Tibial artery (tissue), 4 donors: ENCODE measurements around the gene STK16.
A peak's percentile ranks its signal among the peaks of the same experiment; 100 is the strongest.

Experiments
- DNase-seq, 2 donors: peaks; one replicate each; pipeline ENCODE4 v3.0.0-alpha.2; 2019
- H3K27ac ChIP-seq, 2 donors: fragments of 200-600 bp; sonication (generic) in 1 of 2; 1 replicate in 1 of 2; 2 replicates in 1 of 2; pipeline ENCODE4 v1.5.1; 2018 to 2019; ENCODE audit warnings: mild to moderate bottlenecking in 1 of 2
- H3K27me3 ChIP-seq, 2 donors: fragments of 200-600 bp; sonication (generic) in 1 of 2; one replicate each; pipeline versions ENCODE4 v1.5.1 to v1.6.0; 2016 to 2019
- H3K36me3 ChIP-seq, 3 donors: fragments of 200-600 bp; sonication (generic) in 2 of 3; one replicate each; pipeline ENCODE4 v1.5.1; 2016 to 2019; ENCODE audit warnings: mild to moderate bottlenecking in 2 of 3
- H3K4me1 ChIP-seq, 4 donors: fragments of 200-600 bp; sonication (generic) in 2 of 4; 1 replicate in 3 of 4; 2 replicates in 1 of 4; pipeline ENCODE4 v1.5.1; 2016 to 2019
- H3K4me3 ChIP-seq, 2 donors: fragments of 200-600 bp; sonication (generic) in 1 of 2; 1 replicate in 1 of 2; 2 replicates in 1 of 2; pipeline ENCODE4 v1.5.1; 2018 to 2019; ENCODE audit warnings: mild to moderate bottlenecking in 2 of 2
- H3K9me3 ChIP-seq, 3 donors: fragments of 200-600 bp; sonication (generic) in 1 of 3; one replicate each; pipeline ENCODE4 v1.5.1; 2016 to 2019
- intact Hi-C: fragments of 100-400 bp; cut with DNase I; formaldehyde crosslinking; loops from one replicate; pipeline ENCODE4 v1.15.0; 2023; ENCODE audit warnings: low total_unique reads
- TF ChIP-seq, protein P1 (sequence below), 2 experiments: fragments of 200-600 bp in 1 of 2; fragments of 450-650 bp in 1 of 2; IDR thresholded peaks; one replicate each; pipeline ENCODE4 v1.5.1; 2017 to 2019; ENCODE audit warnings: antibody characterized with exemption in 2 of 2, mild to moderate bottlenecking in 1 of 2, moderate library complexity in 1 of 2

Gene STK16

GRCh38 chr2:219291910-219292490, 46.7 kb downstream of the STK16 start:
- peak in 1 of 2 donors; percentile 55 for DNase-seq
- peaks cover 0 to 35% (median 21%) of the 10 kb centered on the region in 4 donors for H3K4me1 ChIP-seq
- H3K36me3 ChIP-seq = no peaks in the 10 kb centered on the region
- no peaks in the 10 kb centered on the region for H3K9me3 ChIP-seq
- intact Hi-C loops = loop anchor here (10.0 kb wide), 2 partner anchors 67 to 243 kb away; partner anchors contain the start of genes ANKZF1 and ATG9A
- H3K27me3 ChIP-seq = no peaks in the 10 kb centered on the region
- H3K4me3 ChIP-seq = no peak overlapping the region
- H3K27ac ChIP-seq = no peak overlapping the region
- TF ChIP-seq, protein P1, sequence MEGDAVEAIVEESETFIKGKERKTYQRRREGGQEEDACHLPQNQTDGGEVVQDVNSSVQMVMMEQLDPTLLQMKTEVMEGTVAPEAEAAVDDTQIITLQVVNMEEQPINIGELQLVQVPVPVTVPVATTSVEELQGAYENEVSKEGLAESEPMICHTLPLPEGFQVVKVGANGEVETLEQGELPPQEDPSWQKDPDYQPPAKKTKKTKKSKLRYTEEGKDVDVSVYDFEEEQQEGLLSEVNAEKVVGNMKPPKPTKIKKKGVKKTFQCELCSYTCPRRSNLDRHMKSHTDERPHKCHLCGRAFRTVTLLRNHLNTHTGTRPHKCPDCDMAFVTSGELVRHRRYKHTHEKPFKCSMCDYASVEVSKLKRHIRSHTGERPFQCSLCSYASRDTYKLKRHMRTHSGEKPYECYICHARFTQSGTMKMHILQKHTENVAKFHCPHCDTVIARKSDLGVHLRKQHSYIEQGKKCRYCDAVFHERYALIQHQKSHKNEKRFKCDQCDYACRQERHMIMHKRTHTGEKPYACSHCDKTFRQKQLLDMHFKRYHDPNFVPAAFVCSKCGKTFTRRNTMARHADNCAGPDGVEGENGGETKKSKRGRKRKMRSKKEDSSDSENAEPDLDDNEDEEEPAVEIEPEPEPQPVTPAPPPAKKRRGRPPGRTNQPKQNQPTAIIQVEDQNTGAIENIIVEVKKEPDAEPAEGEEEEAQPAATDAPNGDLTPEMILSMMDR (IDR thresholded peaks at IDR 0.05) = no peak

DNA sequence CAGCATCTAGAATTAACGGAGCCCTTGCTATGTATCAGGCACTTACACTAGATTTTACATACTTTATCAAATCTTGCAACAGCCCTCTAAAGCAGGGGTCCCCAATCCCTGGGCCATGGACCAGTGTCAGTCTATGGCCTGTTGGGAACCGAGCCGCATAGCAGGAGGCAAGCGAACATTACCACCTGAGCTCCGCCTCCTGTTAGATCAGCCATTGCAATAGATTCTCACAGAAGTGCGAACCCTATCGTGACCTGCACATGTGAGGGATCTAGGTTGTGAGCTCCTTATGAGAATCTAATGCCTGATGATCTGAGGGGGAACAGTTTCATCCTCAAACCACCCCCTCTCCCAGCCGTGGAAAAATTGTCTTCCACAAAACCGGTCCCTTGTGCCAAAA, 47.3 kb downstream of the STK16 start:
- Histone ChIP-seq H3K27ac (no peak overlapping the region), H3K9me3 (no peaks in the 10 kb centered on the region), H3K27me3 (peaks cover 0 to 3% of the 10 kb centered on the region in 2 donors), H3K36me3 (no peaks in the 10 kb centered on the region), H3K4me3 (no peak overlapping the region), H3K4me1 (peaks cover 0 to 35% (median 21%) of the 10 kb centered on the region in 4 donors)
- no peak for DNase-seq
- intact Hi-C loops = loop anchor here (10.0 kb wide), 2 partner anchors 68 to 242 kb away; partner anchors contain the start of genes ANKZF1 and ATG9A
- TF ChIP-seq, protein P1 (IDR thresholded peaks at IDR 0.05) = no peak

DNA sequence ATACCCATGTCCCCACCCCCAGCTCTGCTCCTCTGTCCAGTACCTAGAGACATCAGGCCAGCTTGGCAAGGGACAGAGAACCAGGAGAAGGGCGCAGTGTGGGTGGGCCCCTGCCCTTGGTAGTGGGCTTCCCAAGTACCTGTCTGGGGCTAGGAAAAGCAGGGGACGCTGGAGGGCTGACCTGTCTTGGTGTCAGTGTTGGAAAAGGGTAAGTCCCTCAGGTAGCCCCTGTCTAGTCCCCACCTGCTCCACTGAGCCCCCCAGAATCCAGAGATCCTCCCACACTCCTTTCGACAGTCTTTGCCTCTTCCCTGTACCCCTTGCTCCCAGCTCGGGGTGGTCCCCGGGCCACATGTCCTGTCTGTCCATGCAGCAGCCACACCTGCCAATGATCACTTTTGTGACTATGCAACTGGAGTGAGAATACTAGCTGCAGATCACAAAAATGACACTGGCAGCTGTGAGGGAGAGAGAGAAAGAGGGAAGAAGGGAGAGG, 48.5 kb downstream of the STK16 start:
- H3K9me3 ChIP-seq = no peaks in the 10 kb centered on the region
- H3K4me1 ChIP-seq = peaks cover 0 to 36% (median 21%) of the 10 kb centered on the region in 4 donors
- H3K4me3 ChIP-seq = no peak overlapping the region
- H3K27ac ChIP-seq = peak overlapping the region; percentile 78 to 86
- DNase-seq = no peak
- no peaks in the 10 kb centered on the region for H3K36me3 ChIP-seq
- H3K27me3 ChIP-seq = peaks cover 0 to 5% of the 10 kb centered on the region in 2 donors
- TF ChIP-seq, protein P1 (IDR thresholded peaks at IDR 0.05) = no peak
- intact Hi-C loops = loop anchor here (2.0 to 10.0 kb wide), 3 partner anchors 15 to 241 kb away; partner anchors contain the start of genes ANKZF1, ATG9A and DNAJB2

- intact Hi-C loops = loop anchor here (1.0 to 10.0 kb wide), 4 partner anchors 16 to 240 kb away; partner anchors contain the start of genes ANKZF1, ATG9A, DNAJB2 and NHEJ1
- H3K27ac ChIP-seq = peak overlapping the region; percentile 78 to 86
- peak; percentile 82 to 87 for DNase-seq
Observed at GRCh38 chr2:219294356-219295351, 49.4 kb downstream of the STK16 start.

GRCh38 chr2:219296142-219296541, 50.9 kb downstream of the STK16 start:
- Histone ChIP-seq H3K9me3 (no peaks in the 10 kb centered on the region), H3K27ac (no peak overlapping the region), H3K4me3 (no peak overlapping the region), H3K36me3 (no peaks in the 10 kb centered on the region), H3K27me3 (peaks cover 0 to 22% of the 10 kb centered on the region in 2 donors), H3K4me1 (peaks cover 0 to 22% (median 8%) of the 10 kb centered on the region in 4 donors)
- TF ChIP-seq, protein P1 (IDR thresholded peaks at IDR 0.05) = no peak
- intact Hi-C loops = loop anchor here (10.0 kb wide), 2 partner anchors 71 to 239 kb away; partner anchors contain the start of genes ANKZF1 and ATG9A
- no peak for DNase-seq

More at GRCh38 chr2:219294356-219295351, 49.4 kb downstream of the STK16 start:
- Histone ChIP-seq H3K9me3 (no peaks in the 10 kb centered on the region), H3K27me3 (peaks cover 0 to 12% of the 10 kb centered on the region in 2 donors), H3K36me3 (no peaks in the 10 kb centered on the region), H3K4me1 (peaks cover 0 to 29% (median 14%) of the 10 kb centered on the region in 4 donors), H3K4me3 (peak overlapping the region; percentile 55 to 61)
- TF ChIP-seq, protein P1 (IDR thresholded peaks at IDR 0.05) = peak; percentile 99 to 100
